HG02885 (cell line): ENCODE measurements around the gene NFIB.

Experiments used
- ATAC-seq: cut with Tn5 transposase; IDR thresholded peaks from one replicate; pipeline ENCODE4 v1.9.1; 2021; ENCODE audit warnings: mild to moderate bottlenecking; ENCODE audit not compliant: unreplicated experiment, poor library complexity

The NFIB gene

GRCh38 chr9:14281876-14282275 is 32.1 kb downstream of the NFIB start:
- no peak for ATAC-seq

GRCh38 chr9:14281136-14281795 is 32.7 kb downstream of the NFIB start:
- no peak for ATAC-seq

GRCh38 chr9:14279671-14280070 is 34.3 kb downstream of the NFIB start:
- no peak for ATAC-seq

- no peak for ATAC-seq
Measured at GRCh38 chr9:14278291-14278721, 35.6 kb downstream of the NFIB start.

- no peak for ATAC-seq
Measured at GRCh38 chr9:14277761-14278160, 36.2 kb downstream of the NFIB start.

GRCh38 chr9:14277244-14277643 is 36.7 kb downstream of the NFIB start:
- ATAC-seq, result no peak

- no peak for ATAC-seq
Measured at GRCh38 chr9:14275331-14275730, 38.6 kb downstream of the NFIB start.

GRCh38 chr9:14273696-14274121 is 40.2 kb downstream of the NFIB start:
- ATAC-seq, result no peak

- ATAC-seq, result no peak
Measured at GRCh38 chr9:14272927-14273528, 40.9 kb downstream of the NFIB start.

- ATAC-seq, result no peak
Measured at GRCh38 chr9:14271093-14271673, 42.8 kb downstream of the NFIB start.

GRCh38 chr9:14270358-14271092 is 43.4 kb downstream of the NFIB start:
- ATAC-seq, result no peak

GRCh38 chr9:14269916-14270315 is 44.0 kb downstream of the NFIB start:
- ATAC-seq, result no peak

GRCh38 chr9:14263707-14264483 is 50.0 kb downstream of the NFIB start:
- no peak for ATAC-seq

- no peak for ATAC-seq
Measured at GRCh38 chr9:14262827-14263226, 51.1 kb downstream of the NFIB start.

GRCh38 chr9:14261616-14262015 is 52.3 kb downstream of the NFIB start:
- ATAC-seq, result no peak

- ATAC-seq, result no peak
Measured at GRCh38 chr9:14260101-14260500, 53.8 kb downstream of the NFIB start.

GRCh38 chr9:14258660-14259239 is 55.2 kb downstream of the NFIB start:
- no peak for ATAC-seq

GRCh38 chr9:14258156-14258555 is 55.8 kb downstream of the NFIB start:
- ATAC-seq, result no peak

- ATAC-seq, result no peak
Measured at GRCh38 chr9:14256588-14256987, 57.4 kb downstream of the NFIB start.
